C4-2B (cell line): ENCODE results near the gene RRM1.

Experiments used
- H3K27ac ChIP-seq: fragments of 450-650 bp; 2 replicates; pipeline ENCODE4 v1.5.1; 2017
- ZFX ChIP-seq: fragments of 450-650 bp; IDR thresholded peaks from 2 replicates; pipeline ENCODE4 v1.6.1; 2017
- TF ChIP-seq, protein P1 (sequence below): fragments of 450-650 bp; conservative IDR thresholded peaks from 2 replicates; pipeline ENCODE4 v1.5.1; 2017; ENCODE audit warnings: mild to moderate bottlenecking

RRM1 gene

DNA sequence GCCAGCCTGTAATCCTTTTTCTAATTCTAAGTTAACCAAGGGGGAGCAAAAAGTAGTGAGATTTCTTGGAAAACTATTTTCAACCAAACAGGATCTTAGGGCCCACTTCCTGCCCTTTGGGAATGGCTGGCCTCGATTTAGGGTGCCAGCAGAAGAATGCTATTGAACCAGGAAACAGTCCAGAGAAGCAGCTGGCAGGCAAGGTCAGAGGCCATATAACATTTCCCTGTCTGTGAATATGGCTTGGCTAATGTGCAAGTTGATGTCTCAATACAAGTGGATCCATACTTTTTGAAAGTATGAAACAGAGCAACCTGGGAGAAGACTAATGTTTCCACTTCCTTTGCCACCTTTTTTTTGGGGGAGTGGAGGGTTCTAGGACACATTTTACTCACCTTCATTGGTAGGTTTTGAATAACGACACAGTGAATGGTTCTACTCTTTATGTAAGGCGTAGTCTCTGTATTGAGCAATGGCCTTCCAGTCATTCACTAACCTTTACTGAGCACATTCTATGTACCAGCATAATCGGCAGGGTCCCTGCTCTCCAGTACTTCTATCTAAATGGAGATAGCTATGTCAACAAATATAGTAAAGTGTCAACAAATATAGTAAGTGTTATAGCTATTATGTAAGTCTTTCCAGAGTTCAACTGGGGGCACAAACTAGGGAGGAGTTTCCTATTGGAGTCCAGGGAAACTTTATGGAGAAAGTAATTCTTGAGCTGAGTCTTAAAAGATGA, 34.2 kb upstream of the RRM1 start:
- no peak overlapping the region for H3K27ac ChIP-seq

GRCh38 chr11:4061700-4062099, 32.9 kb upstream of the RRM1 start:
- no peak for TF ChIP-seq ZFX
- TF ChIP-seq, protein P1, sequence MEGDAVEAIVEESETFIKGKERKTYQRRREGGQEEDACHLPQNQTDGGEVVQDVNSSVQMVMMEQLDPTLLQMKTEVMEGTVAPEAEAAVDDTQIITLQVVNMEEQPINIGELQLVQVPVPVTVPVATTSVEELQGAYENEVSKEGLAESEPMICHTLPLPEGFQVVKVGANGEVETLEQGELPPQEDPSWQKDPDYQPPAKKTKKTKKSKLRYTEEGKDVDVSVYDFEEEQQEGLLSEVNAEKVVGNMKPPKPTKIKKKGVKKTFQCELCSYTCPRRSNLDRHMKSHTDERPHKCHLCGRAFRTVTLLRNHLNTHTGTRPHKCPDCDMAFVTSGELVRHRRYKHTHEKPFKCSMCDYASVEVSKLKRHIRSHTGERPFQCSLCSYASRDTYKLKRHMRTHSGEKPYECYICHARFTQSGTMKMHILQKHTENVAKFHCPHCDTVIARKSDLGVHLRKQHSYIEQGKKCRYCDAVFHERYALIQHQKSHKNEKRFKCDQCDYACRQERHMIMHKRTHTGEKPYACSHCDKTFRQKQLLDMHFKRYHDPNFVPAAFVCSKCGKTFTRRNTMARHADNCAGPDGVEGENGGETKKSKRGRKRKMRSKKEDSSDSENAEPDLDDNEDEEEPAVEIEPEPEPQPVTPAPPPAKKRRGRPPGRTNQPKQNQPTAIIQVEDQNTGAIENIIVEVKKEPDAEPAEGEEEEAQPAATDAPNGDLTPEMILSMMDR, result no peak
- no peak overlapping the region for H3K27ac ChIP-seq

More for the DNA sequence above, 34.2 kb upstream of the RRM1 start:
- no peak for TF ChIP-seq ZFX
- TF ChIP-seq, protein P1, result no peak

DNA sequence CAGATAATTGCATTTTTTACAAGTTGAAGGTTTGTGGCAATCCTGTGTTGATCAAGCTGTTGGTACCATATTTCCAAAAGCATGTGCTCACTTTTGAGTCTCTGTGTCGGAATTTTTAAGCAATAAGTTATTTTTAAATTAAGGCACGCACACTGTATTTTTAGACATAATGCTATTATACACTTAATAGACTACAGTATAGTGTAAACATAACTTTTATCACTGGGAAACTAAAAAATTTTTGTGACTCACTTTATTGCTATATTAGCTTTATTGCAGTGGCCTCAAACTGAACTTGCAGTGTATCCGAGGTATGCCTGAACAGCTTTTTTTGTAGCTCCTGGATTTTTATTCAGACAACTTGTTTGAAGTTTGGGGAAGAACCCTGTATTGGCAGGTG, 31.3 kb upstream of the RRM1 start:
- H3K27ac ChIP-seq, result no peak overlapping the region
- TF ChIP-seq ZFX, result no peak
- TF ChIP-seq, protein P1, result no peak

DNA sequence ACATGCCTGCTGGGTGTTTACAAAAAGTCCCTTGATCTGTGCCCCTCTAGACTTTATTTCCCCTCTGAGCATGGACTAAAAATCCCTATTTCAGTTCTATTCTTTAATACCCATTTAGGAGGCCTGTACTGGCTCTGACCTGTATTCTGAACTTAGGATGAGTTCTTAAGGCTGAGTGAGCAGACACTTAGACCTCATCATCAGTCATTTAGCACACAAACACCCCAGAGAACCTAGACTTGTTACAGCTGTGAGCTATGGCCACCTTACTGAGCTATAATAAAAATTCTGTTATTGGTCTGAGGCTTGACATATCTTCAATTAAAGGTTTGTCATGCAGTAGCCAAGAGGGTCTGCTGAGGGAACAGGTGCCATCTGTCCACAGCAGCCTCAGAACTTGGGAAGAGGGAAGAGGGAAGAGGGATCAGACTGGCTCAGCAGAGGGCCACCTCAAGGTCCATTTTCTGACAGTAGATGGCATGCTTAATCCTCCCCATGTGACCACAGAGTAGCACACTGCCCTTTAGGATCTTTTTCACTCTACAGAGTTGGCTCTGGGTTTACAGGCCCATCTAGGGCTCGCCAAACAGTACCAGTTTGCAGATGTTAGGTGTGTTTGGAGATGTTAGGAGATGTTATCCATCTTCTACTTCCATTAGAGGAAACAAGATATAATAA, 30.2 kb upstream of the RRM1 start:
- no peak for TF ChIP-seq ZFX
- TF ChIP-seq, protein P1, result no peak
- no peak overlapping the region for H3K27ac ChIP-seq

GRCh38 chr11:4065086-4065485, 29.5 kb upstream of the RRM1 start:
- H3K27ac ChIP-seq, result no peak overlapping the region
- no peak for TF ChIP-seq ZFX
- TF ChIP-seq, protein P1, result no peak

DNA sequence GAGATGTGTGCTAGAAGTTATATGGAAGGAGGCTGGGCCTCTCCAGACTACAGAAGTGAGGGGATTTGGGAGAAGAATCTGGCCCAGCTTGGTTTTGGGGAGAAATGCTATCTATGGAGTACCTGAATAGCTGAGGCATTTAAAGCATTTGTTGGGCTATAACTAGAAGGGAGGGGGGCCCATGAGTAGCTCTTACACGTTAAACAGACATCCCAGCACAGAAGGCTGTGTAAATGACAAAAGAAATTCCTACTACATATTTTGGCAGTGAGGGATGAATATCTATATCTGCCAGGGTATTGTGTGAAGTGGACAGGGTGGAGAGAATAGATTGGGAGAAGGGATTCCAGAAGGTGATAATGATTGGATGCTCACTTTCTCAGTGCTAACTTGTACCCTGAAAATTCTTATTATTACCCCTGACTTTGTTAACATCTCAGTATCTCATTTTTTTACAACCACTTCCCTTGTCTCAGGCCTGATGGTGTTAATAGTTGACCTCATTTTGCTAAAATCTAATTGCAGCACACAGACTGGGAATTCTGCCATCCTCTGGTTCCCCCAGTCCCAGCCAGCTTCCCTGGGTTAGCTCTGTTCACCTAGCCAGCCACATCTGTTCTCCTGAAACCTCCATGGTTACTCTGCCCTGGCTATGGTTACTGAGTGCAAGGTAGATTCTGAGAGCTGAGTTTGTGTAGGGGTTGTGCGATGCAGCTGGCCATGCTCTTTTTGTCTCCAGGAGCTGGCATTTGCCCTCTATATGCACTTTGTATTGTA, 28.8 kb upstream of the RRM1 start:
- TF ChIP-seq, protein P1, result no peak
- no peak overlapping the region for H3K27ac ChIP-seq

GRCh38 chr11:4066910-4067309, 27.7 kb upstream of the RRM1 start:
- no peak overlapping the region for H3K27ac ChIP-seq
- TF ChIP-seq, protein P1, result no peak
- TF ChIP-seq ZFX, result no peak
